NCI-H524 (cell line): ENCODE results near the gene ZBTB44.

Experiments
- DNase-seq, 2 experiments: peaks; one replicate each; lab custom pipeline; 2025; lab: John Stamatoyannopoulos, UW

ZBTB44 gene

GRCh38 chr11:130177782-130178181, 136.9 kb downstream of the ZBTB44 start:
- DNase-seq, result no peak
